HS-27A (cell line): Measurements from ENCODE around the gene TMEM115.

Source experiments
- DNase-seq: peaks from one replicate; pipeline ENCODE4 v3.0.0-alpha.2; 2012; ENCODE audit warnings: low read depth, missing footprints

Gene TMEM115, protein sequence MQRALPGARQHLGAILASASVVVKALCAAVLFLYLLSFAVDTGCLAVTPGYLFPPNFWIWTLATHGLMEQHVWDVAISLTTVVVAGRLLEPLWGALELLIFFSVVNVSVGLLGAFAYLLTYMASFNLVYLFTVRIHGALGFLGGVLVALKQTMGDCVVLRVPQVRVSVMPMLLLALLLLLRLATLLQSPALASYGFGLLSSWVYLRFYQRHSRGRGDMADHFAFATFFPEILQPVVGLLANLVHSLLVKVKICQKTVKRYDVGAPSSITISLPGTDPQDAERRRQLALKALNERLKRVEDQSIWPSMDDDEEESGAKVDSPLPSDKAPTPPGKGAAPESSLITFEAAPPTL

DNA sequence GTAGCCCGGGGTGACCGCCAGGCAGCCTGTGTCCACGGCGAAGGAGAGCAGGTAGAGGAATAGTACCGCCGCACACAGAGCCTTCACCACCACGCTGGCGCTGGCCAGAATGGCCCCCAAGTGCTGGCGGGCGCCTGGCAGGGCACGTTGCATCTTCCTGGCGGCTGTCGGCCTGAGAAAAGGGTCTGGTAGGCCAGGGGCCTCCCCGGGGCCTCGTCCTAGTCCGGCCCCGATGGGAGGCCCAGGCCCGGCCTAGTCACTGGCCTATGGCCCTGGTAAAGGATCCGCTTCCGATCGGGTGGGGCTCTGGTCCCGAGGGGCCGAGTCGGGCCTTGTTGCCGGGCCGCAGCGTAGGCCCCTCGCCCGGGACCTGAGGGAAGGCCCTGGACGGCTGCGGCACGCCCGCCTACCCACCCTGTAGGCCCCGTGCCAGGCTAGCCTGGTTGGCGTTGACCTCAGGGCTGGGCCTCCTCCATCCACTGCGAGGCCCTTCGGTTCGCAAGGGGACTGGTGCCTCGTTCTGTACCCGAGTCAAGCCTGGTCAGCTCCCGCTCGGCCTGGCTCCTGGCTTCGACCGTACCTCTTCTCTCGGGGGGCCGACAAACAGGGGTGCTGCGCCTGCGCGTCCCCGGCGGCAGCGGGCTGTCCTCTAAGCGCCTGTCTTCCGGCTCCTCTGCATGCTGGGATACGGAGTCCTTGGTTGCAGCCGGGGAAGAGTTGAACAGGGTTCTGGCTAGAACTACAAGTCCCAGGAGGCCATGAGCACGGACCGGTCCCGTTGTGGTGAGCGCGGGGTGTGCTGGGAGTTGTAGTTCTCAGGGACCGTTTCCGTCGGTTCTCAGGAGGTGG, at the start of gene TMEM115:
TMEM115 (minus strand) TSS at position 611 of the 849 bp plus-strand sequence; CDS start at position 153, 458 bp downstream.
- peak; percentile 96 for DNase-seq

DNA sequence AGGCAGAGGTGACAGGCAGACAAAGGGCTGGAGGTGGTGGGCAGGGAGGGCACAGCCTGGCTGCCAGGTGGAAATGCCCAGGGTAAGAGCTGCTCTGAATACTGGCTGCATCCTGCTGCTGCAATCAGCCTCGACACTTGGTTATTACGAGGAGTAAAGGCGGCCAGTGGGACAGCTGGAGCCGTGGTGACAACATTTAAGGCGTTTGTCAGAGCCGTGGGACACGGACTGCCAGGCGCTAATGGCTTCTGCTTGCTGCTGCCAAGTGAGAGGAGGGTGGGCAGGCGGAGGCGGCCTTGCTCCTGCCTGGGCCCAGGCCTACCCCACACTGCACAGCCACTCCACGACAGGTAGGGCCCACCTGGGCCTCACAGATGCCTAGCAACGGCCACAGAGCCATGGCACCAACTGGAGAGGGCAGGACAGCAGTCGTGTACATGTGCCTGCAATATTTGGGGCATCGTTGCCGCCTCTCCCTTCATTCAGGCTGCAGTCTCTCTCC, 49.2 kb upstream of the TMEM115 start:
- no peak for DNase-seq

DNA sequence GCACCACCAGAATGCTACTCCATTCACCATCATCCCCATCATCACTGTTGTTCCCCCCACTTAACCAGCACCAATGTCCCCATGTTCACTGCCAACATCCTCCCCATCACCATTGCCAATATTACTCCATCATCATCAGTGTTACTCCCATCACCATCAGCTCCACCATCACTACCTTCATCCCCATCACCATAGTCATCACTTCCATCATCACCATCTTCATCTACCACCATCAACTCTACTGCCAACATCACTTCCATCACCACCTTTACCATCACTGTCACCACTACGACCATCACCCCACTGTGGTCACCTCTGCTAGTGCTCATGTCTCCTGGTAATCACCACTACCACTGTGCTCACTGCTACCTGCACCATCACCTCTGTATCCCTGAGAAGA, 47.2 kb upstream of the TMEM115 start:
- DNase-seq, result no peak

DNA sequence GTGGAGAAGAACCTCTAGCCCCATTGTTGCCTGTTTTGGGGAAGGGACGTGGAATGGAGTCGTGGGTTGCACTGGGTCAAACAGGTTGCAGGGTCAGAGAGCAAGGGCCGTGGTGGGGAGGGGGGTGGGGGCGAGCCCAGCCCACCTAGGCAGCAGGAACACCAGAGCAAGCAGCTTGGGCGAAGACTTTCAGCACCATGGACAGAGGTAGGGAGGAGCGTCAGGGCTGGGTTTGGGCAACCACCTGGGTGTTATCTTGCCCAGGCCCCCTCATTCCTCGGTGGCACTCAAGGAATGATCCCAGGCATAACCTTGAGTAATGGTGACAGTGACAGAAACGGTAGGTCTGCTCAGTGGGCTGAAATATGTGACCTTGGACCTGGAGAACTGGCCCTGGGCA, 45.9 kb upstream of the TMEM115 start:
- no peak for DNase-seq

DNA sequence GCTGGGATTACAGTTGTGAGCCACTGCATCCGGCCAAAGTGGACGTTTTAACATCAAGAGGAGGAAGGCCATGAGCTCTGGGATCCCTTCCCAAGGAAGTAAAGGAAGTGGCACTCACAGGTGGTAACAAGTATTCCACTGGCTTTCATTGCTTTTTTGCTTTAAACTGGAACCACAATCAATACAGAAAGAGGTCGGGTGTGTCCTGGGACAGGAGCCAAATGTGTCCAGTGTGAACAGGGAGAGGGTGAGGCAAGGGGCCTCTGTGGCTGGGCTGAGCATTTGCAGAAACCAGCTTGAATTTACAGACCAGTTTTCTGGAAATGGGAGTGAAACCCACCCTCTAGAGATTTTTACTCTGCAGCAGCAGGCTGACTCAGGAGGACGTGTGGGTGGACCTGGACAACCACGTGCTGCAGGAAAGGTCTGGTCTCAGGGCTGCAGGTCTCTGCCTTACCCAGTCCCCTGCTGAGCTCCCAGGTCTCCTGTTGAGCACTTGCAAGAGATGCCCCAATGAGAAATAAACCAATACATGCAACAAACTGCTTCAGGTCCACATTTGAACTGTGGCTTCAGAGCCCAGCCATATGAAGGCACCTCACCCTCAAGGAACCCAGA, 42.8 kb upstream of the TMEM115 start:
- no peak for DNase-seq

DNA sequence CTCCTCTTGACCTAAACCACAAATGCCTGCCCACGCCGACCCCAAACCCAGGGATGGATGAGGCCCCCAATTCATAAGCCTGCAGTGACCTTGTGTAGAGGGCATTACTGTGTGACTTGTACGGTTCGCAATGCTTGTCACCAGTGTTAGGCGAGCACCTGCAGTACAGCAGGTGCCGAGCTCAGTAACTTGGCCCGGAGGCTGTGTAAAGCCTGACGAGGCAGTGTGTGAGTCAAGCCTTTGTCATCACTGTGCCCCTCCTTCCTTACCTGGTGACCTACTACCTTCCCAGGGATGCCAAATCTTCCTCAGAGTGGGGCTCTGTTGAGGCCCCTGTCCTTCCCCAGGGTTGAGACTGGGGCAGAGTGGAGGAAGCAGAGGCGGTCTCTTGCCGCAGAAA, 37.2 kb upstream of the TMEM115 start:
- no peak for DNase-seq

DNA sequence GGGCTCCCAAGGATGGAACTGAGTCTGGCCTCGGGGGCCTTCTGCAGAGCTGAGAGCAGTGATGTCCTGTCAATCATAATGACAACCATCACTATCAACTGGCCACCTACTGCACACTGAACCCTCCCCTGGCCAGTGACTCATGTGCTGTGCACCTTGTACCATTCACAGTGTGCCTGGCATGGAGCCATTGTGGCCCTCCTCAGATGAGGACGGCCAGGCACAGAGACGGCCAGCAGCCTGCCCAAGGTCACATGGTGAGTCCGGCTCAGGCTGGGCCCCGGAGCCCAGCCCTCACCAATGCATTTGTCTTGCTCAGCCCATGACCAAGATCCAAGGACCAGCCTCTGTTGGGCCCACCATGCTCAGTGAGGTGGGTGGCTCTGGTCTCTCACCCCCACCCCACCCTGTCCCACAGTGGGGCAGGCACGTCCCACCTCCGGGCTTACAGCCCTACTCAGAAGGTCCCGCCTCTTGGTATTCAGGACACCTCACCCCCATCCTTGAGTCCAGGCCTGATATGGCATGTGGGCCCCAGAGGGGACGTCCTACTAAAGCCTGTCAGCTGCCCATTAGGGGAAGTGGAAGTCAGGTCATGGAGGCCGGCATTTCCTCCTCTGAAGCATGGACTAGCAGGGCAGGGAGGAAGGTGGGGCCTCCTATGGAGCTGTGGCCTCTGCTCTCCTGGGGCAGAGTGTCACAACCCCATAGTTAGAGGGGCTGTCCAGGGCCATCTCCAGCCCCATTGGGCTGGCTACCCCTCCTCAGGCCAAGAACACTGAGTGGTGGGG, 35.9 kb upstream of the TMEM115 start:
- DNase-seq, result no peak

DNA sequence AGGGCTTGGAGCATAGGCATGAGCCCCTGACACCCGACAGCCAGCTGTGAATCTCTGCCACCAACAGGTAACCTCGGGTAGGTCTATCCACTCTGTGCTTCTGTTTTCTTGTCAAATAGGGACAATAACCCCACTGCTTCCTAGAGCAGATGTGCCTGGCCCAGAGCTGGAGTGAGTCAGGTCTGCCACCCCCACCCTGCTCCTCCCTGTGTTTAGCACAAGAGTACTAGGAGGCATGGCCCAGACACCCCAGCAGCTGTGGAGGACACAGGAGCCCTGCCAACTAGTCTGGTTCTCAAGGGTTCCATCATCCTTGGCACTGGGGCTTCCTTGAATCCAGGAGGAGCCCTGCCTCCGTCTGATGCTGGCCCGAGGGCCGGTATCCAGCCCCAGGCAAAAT, 33.7 kb upstream of the TMEM115 start:
- no peak for DNase-seq

DNA sequence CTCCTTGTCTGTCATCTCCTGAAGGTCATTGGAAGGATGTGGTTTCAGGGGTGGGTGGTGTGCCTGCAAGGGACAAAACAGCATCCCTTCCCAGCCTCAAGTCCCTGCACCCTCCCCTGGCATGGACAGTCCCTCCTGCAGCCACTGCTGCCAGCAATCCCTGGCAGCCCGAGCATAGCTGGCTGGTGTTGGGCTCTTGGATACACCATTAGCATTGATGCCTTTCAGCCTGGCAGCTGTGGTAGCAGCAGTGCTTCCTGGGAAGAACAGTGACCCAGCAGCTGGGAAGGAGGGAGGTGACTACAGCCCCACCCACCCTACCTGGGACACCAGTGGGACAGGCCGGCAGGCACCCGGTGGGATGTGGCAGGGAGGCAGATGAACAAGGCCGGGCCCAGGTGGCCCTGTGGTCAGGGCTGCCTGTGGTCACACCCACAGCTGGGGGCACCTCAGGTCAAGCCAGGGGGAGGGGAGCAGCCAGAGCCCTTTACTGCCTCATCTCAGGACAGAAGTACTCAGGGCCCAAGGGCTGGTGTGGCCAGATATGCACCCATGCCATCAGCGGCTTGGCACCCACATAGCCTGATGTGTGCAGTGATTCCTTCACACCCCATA, 32.9 kb upstream of the TMEM115 start:
- DNase-seq, result no peak

DNA sequence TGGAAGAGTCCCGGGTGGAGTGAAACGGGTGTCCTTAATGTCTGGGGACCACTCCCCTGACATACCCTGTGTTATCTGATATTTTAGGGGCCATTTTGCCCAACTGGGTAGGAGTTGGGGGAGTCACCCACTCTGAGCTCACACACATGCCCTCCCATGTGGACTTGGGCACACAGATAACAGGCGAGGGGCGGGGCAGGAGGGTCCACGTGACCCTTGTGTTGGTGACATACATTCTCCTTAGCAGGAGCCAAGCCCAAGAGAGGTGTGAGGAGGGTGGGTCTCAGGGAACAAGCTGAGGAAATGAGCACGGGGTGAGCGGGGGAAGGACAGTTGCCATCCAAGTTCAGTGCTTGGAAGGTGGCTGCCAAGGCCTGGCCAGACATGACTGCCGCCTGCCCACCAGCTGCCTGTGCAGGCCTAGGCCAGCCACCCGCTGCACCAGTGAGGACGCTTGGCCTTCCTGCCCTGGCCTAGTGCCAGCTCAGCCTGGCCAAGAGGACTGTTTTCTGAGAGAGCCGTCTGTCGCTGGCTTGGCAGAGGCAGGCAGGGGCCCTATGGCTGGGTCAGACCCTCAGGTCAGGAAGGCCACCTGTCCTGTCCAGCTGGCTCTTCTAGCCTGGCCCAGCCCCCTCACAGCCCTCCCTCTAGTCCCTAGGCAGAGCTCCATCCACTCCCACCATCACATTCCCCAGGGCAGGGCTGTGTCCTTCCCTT, 31.3 kb upstream of the TMEM115 start:
- DNase-seq, result no peak

DNA sequence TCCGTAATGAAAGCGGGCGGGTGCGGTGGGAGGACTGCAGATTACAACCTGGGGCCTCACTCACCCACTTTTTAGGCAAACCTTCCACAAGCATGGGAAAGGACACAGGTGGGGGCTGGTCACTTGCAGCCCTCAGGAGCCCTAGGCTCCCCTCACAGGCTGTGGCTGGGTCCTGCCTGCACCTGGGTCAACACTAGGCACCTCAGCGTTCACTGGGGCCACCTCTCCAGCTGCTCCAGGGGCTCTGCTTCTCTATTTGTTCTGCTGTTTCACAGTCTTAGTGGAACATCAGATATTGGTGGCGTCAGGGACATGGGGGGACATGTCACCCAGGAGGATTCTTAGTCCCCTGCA, 30.1 kb upstream of the TMEM115 start:
- DNase-seq, result no peak

DNA sequence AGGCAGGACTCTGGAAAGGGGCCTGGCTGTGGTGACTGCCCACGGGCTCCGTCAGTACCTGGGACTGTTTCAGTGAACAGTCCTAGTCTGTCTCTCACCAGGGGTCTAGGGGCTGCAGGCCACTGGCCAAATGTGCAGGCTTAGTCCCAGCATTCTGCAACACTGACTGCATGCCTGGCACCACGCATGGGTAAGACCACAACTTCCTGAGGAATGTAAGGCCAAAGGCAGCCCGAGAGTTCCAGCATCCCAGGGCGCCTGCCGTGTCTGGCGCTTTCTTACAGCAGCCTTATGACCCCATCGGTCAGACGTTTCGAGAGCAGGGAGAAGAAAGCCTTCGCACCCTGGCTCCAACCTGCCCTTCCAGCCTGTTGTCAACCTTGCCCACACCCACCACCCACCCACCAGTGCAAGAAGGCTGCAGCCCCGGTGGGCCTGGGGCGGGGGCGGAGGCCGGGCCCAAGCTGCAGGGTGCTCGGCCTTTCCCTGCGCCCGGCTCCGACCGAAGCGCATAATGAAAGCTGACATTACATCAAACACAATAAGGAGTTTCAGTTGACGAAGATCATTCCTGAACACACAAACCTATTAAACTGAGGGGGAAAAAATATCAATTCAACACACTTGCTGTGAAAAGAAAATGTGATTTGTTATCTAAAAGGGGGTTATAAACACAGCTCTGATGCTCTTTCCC, 29.5 kb upstream of the TMEM115 start:
- DNase-seq, result no peak

DNA sequence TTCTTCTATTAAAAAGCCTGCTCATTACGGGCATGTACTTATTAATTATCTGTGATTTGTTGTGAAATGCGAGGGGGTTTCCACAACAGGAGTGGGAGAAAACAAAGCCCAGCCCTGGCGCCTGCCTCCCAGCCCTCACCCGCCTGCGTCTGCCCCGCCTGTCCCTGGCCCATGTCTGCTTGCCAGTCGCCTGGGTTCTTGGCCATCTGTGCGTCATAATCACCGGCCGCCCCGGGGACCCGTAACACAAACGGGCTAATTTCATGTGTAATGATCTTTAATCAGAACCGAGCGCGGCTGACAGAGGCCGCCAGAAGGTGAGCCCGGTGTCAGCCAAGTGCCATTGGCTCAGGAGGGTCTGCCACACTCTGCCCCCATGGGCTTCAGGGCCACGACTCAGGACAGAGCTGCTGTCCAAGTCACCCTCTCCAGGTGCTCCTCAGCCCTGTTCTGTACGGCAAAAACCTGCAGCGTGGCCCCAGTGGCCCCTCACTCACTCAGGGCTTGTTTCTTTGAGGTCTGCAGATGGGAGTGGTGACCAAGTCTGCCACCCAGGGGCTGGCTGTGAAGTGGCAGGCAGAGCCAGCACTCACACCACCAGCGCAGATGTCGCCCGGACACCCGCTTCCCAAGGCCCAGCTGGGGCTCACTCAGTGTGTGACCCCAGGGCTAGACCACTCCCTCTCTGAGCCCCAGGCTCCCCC, 28.8 kb upstream of the TMEM115 start:
- no peak for DNase-seq

DNA sequence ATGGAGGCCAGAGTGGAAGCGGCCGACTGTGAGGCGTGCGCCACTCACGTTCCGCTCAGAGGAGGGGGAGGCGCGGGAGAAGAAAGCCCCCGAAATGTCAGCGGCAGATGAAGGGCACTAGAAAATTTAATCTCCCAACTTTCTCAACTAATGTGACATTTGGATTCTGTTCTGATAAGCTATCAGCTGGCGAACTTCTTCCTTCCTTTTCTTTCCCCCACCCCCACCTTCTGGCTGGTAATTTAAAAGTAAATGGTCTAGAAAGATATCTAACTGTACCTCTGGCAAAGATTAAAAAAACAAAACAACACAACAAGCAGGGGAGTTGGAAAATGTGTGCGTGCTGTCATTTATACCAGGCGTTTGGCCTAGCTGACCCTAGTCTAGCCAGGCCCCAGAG, 26.4 kb upstream of the TMEM115 start:
- DNase-seq, result no peak

DNA sequence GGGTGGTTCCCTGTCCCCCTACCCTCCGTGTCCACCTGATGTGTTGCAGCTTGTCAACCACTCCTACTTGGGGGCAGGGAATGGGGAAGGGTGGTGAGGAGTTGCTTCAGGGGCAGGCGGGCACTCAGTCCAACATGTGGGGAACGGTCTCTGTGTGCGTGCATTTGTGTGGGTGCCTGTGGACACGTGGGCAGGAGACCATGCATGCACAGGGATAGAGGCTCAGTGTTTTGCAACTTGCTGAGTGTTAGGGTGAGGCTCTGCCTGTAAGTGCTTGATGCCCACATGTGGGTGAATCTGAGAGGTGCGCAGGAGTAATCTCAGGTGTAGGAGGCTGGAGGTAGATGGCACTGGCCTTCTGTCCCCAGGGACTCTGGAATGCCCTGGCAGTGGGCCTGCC, 24.4 kb upstream of the TMEM115 start:
- no peak for DNase-seq

DNA sequence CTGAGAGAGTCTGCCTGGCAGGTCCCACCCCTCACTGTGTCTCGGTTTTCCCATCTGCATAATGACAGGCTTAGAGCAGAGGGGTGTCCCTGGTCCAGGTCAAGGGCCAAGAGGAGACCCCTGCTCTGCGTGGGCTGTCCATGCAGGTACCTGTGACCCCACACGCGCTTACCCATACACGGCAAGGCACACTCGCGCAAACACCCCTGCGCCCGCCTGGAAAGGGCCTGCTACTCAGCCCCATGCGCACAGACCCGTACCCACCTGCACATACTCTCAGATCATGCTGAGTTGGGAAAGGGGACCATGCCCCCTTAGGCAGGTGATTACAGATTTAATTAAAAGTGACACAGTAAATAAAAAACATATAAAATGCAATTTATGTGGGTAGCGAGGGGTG, 23.4 kb upstream of the TMEM115 start:
- DNase-seq, result no peak

DNA sequence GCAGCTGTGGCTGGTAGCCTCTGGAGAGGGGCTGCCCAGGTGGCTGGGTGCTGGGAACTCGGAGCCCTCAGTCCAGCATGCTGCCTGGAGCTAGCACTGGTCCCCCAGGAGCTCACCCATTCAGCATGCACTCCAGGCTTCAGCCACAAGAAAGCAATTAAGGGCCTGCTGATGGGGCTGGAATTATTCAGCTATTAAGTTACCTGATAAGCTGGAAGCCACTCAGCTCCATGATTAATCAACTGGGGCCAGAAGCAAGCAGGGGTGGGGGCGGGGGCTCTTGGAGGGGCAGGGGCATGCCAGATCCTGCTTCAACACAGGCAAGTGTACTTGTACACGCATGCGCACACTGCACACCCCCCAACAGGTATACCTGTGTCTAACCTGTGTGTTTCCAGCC, 22.1 kb upstream of the TMEM115 start:
- no peak for DNase-seq

DNA sequence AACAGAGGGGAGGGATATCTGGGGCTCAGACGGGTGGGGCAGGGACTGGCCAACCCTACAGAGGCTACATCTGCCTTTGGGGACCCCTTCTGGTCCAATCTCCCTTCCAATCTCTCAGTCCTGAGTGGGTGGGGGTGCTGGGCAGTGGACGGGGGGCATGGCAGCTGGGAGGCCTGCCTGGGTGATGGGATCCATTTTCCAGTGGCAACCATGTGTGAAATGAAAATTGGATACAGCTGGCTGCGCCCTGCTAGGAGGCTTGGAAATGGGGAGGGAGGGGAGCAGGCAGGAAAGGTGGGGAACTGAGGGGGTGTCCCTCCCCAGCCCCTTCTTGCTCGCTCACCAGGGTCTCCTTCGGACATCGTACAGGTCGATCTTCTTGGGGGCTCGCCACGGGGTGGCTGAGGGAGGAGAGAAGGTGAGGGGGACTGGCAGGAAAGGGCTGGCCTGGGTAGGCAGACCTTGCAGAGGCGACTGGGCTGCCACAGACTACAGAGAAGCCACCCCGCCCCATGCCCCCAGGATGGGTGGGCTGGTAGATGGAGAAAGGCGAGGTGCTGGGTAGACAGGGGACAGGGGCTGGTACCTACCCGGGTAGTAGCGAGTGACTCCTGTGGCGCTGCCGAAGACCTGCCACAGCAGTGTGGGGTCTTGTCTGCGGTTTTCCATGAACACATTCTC, 21.2 kb upstream of the TMEM115 start:
- no peak for DNase-seq

DNA sequence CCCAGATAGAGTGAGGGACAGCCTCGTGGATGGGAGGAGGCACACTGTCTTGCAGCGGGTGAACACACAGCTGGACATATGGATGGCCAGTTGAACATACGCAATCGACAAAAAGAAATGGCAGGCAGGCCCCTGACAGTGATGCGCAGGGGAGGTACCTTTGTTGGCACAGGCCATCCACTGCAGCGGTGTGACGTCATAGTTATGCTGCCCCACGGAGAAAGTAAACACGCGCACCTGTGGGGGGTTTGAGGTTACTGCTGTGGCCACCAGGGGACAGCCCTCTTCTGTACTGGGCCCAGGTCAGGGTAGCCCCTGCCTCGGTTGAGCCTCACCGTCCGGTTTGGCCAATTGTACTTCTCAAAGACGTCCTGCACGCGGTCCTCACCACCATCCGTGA, 19.4 kb upstream of the TMEM115 start:
- no peak for DNase-seq
